ENCODE results near the gene EHBP1L1. TPM values are rescaled to one million over a fixed set of nuclear protein-coding genes. Genes with fewer than 3 reads are reported as not detected.

EHBP1L1 gene
- total and polyA plus RNA-seq, 2 of the 13 experiments (the other 11 are each of a cell fraction or from before 2014, with no cell fraction given) = 8.3 to 10.6 TPM

DNA sequence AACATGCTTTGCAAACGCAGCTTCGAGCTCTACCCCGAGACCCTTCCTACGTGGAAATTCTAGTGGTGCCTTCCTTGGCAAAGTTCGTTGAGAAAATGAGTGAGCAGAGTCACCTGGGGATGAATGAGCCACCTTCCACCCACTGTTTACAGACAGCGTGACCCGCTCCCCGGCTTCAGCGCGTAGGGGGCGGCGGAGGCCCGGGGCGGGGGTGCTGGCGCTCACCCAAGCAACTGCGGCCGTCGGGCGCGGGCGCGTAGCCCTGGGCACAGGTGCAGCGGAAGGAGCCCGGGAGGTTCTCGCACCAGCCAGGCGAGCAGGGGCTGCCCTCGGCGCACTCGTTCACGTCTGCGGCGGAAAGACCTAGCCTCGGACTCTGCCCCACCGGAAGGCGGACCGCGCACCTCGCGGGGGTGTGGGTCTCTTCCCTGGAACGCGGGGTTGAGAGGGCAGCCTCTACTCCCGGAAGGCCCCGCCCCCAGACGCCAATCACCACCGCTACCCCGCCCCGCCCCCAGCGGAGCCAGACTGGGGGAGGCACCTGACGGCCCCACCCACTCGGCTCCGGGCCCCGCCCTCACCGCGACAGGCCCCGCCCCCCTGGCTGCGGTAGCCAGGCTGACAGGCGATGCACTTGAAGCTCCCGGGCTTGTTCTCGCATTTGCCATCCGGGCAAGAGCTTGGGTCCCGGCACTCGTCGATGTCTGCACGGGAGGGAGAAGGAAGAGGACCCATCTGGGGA is 29.5 kb upstream of the EHBP1L1 start (continued):
- TF ChIP-seq ATM (IDR thresholded peaks at IDR 0.05; ENCODE audit: borderline replicate concordance) (no peak), ZNF619 (CRISPR knock-in tag; IDR thresholded peaks at IDR 0.05) (no peak), ZNF607 (CRISPR knock-in tag; IDR thresholded peaks at IDR 0.05; ENCODE audit: borderline replicate concordance) (no peak), REPIN1 (CRISPR knock-in tag; IDR thresholded peaks at IDR 0.05; ENCODE audit: borderline replicate concordance, low read depth) (peak; percentile 32; the same call in 1 of the 2 replicates), HOXA9 (CRISPR knock-in tag; IDR thresholded peaks at IDR 0.05; ENCODE audit: borderline replicate concordance) (no peak), ZNF235 (CRISPR knock-in tag; IDR thresholded peaks at IDR 0.05; ENCODE audit: borderline replicate concordance) (no peak), ARNT (IDR thresholded peaks at IDR 0.05) (no peak), TEAD2 (CRISPR knock-in tag; IDR thresholded peaks at IDR 0.05) (no peak), SPEN (CRISPR knock-in tag; IDR thresholded peaks at IDR 0.05; ENCODE audit: low read depth) (peak; percentile 29; the same call in 1 of the 2 replicates), CENPT (CRISPR knock-in tag; IDR thresholded peaks at IDR 0.05; ENCODE audit: low read depth) (no peak), PRPF4 (IDR thresholded peaks at IDR 0.05; ENCODE audit: low read depth, low read length, poor library complexity, severe bottlenecking) (no peak)
- TF ChIP-seq, protein P1, sequence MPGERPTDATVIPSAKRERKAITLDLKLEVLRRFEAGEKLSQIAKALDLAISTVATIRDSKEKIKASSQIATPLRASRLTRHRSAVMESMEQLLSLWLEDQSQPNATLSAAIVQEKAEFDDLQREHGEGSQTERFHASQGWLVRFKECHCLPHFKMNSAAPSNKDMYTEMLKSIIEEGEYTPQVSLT (CRISPR knock-in tag; IDR thresholded peaks at IDR 0.05; ENCODE audit: borderline replicate concordance, low read depth) = no peak
- TF ChIP-seq, protein P2, sequence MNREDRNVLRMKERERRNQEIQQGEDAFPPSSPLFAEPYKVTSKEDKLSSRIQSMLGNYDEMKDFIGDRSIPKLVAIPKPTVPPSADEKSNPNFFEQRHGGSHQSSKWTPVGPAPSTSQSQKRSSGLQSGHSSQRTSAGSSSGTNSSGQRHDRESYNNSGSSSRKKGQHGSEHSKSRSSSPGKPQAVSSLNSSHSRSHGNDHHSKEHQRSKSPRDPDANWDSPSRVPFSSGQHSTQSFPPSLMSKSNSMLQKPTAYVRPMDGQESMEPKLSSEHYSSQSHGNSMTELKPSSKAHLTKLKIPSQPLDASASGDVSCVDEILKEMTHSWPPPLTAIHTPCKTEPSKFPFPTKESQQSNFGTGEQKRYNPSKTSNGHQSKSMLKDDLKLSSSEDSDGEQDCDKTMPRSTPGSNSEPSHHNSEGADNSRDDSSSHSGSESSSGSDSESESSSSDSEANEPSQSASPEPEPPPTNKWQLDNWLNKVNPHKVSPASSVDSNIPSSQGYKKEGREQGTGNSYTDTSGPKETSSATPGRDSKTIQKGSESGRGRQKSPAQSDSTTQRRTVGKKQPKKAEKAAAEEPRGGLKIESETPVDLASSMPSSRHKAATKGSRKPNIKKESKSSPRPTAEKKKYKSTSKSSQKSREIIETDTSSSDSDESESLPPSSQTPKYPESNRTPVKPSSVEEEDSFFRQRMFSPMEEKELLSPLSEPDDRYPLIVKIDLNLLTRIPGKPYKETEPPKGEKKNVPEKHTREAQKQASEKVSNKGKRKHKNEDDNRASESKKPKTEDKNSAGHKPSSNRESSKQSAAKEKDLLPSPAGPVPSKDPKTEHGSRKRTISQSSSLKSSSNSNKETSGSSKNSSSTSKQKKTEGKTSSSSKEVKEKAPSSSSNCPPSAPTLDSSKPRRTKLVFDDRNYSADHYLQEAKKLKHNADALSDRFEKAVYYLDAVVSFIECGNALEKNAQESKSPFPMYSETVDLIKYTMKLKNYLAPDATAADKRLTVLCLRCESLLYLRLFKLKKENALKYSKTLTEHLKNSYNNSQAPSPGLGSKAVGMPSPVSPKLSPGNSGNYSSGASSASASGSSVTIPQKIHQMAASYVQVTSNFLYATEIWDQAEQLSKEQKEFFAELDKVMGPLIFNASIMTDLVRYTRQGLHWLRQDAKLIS (CRISPR knock-in tag; IDR thresholded peaks at IDR 0.05) = no peak
- TF ChIP-seq, protein P3, sequence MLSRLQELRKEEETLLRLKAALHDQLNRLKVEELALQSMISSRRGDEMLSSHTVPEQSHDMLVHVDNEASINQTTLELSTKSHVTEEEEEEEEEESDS (CRISPR knock-in tag; IDR thresholded peaks at IDR 0.05; ENCODE audit: borderline replicate concordance) = no peak
- TF ChIP-seq, protein P4, sequence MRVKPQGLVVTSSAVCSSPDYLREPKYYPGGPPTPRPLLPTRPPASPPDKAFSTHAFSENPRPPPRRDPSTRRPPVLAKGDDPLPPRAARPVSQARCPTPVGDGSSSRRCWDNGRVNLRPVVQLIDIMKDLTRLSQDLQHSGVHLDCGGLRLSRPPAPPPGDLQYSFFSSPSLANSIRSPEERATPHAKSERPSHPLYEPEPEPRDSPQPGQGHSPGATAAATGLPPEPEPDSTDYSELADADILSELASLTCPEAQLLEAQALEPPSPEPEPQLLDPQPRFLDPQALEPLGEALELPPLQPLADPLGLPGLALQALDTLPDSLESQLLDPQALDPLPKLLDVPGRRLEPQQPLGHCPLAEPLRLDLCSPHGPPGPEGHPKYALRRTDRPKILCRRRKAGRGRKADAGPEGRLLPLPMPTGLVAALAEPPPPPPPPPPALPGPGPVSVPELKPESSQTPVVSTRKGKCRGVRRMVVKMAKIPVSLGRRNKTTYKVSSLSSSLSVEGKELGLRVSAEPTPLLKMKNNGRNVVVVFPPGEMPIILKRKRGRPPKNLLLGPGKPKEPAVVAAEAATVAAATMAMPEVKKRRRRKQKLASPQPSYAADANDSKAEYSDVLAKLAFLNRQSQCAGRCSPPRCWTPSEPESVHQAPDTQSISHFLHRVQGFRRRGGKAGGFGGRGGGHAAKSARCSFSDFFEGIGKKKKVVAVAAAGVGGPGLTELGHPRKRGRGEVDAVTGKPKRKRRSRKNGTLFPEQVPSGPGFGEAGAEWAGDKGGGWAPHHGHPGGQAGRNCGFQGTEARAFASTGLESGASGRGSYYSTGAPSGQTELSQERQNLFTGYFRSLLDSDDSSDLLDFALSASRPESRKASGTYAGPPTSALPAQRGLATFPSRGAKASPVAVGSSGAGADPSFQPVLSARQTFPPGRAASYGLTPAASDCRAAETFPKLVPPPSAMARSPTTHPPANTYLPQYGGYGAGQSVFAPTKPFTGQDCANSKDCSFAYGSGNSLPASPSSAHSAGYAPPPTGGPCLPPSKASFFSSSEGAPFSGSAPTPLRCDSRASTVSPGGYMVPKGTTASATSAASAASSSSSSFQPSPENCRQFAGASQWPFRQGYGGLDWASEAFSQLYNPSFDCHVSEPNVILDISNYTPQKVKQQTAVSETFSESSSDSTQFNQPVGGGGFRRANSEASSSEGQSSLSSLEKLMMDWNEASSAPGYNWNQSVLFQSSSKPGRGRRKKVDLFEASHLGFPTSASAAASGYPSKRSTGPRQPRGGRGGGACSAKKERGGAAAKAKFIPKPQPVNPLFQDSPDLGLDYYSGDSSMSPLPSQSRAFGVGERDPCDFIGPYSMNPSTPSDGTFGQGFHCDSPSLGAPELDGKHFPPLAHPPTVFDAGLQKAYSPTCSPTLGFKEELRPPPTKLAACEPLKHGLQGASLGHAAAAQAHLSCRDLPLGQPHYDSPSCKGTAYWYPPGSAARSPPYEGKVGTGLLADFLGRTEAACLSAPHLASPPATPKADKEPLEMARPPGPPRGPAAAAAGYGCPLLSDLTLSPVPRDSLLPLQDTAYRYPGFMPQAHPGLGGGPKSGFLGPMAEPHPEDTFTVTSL (CRISPR knock-in tag; IDR thresholded peaks at IDR 0.05; ENCODE audit: borderline replicate concordance) = no peak
- TF ChIP-seq, protein P5, sequence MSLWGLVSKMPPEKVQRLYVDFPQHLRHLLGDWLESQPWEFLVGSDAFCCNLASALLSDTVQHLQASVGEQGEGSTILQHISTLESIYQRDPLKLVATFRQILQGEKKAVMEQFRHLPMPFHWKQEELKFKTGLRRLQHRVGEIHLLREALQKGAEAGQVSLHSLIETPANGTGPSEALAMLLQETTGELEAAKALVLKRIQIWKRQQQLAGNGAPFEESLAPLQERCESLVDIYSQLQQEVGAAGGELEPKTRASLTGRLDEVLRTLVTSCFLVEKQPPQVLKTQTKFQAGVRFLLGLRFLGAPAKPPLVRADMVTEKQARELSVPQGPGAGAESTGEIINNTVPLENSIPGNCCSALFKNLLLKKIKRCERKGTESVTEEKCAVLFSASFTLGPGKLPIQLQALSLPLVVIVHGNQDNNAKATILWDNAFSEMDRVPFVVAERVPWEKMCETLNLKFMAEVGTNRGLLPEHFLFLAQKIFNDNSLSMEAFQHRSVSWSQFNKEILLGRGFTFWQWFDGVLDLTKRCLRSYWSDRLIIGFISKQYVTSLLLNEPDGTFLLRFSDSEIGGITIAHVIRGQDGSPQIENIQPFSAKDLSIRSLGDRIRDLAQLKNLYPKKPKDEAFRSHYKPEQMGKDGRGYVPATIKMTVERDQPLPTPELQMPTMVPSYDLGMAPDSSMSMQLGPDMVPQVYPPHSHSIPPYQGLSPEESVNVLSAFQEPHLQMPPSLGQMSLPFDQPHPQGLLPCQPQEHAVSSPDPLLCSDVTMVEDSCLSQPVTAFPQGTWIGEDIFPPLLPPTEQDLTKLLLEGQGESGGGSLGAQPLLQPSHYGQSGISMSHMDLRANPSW (CRISPR knock-in tag; IDR thresholded peaks at IDR 0.05; ENCODE audit: borderline replicate concordance) = no peak

Measured in HepG2 (cell line).